Forelimb muscle (tissue), 1 donor: ENCODE measurements around the gene CEP135. TPM values are rescaled to one million over a fixed set of nuclear protein-coding genes. Genes with fewer than 3 reads are reported as not detected.
"Not testable (repeated sequence)": the region's sequence is repeated elsewhere in the genome, so short reads cannot be mapped to it uniquely, and the experiment has no call there.

Experiments used
- DNase-seq: peaks from one replicate; pipeline ENCODE4 v3.0.0-alpha.2; 2013; ENCODE audit warnings: low read depth
- polyA plus RNA-seq: library from polyadenylated mRNA; unstranded; fragments of 120-200 nt; gene quantifications from one replicate; pipeline ENCODE4 v1.2.1, GENCODE V29; 2013; ENCODE audit not compliant: insufficient read length

Gene CEP135
- polyA plus RNA-seq: 5.6 TPM

- peak; percentile 83 for DNase-seq
These were observed at the start of gene CEP135 for GRCh38 chr4:55948726-55949481. Gene CEP135, plus strand, starts transcription at chr4:55948945. Its CDS starts 3,186 bp downstream, at chr4:55952131.

- no peak for DNase-seq
These were observed 46.1 kb upstream of the CEP135 start for GRCh38 chr4:55902677-55903076.

GRCh38 chr4:55903577-55903976 is 45.2 kb upstream of the CEP135 start:
- DNase-seq: no peak

- no peak for DNase-seq
These were observed 44.2 kb upstream of the CEP135 start for GRCh38 chr4:55904576-55904975.

GRCh38 chr4:55906323-55906722 is 42.4 kb upstream of the CEP135 start:
- no peak for DNase-seq

GRCh38 chr4:55906989-55907388 is 41.8 kb upstream of the CEP135 start:
- DNase-seq: no peak

- no peak for DNase-seq
These were observed 41.3 kb upstream of the CEP135 start for GRCh38 chr4:55907469-55907868.

- DNase-seq: no peak
These were observed 38.6 kb upstream of the CEP135 start for GRCh38 chr4:55910140-55910539.

GRCh38 chr4:55912249-55912648 is 36.5 kb upstream of the CEP135 start:
- DNase-seq: no peak

GRCh38 chr4:55920571-55920970 is 28.2 kb upstream of the CEP135 start:
- no peak for DNase-seq

- DNase-seq: no peak
These were observed 27.7 kb upstream of the CEP135 start for GRCh38 chr4:55921093-55921492.

GRCh38 chr4:55925241-55925640 is 23.5 kb upstream of the CEP135 start:
- no peak for DNase-seq

- no peak for DNase-seq
These were observed 22.1 kb upstream of the CEP135 start for GRCh38 chr4:55926610-55927009.

- DNase-seq: no peak
These were observed 20.8 kb upstream of the CEP135 start for GRCh38 chr4:55927803-55928437.

GRCh38 chr4:55928846-55929245 is 19.9 kb upstream of the CEP135 start:
- no peak for DNase-seq

GRCh38 chr4:55931043-55931442 is 17.7 kb upstream of the CEP135 start:
- no peak for DNase-seq

- no peak for DNase-seq
These were observed 16.9 kb upstream of the CEP135 start for GRCh38 chr4:55931833-55932232.

GRCh38 chr4:55932511-55932910 is 16.2 kb upstream of the CEP135 start:
- no peak for DNase-seq

- no peak for DNase-seq
These were observed 15.1 kb upstream of the CEP135 start for GRCh38 chr4:55933611-55934010.

- not testable (repeated sequence) for DNase-seq
These were observed 12.8 kb upstream of the CEP135 start for GRCh38 chr4:55935907-55936306.

- no peak for DNase-seq
These were observed 10.3 kb upstream of the CEP135 start for GRCh38 chr4:55938481-55938880.

- no peak for DNase-seq
These were observed 9.3 kb upstream of the CEP135 start for GRCh38 chr4:55939421-55939820.

- no peak for DNase-seq
These were observed 6.8 kb upstream of the CEP135 start for GRCh38 chr4:55941881-55942396.
